Peyer's patch (tissue), 4 donors: ENCODE results near the gene RAB15.

Source experiments
- CTCF ChIP-seq, 6 experiments: fragments of 450-650 bp in 4 of 6; fragments of 200-600 bp in 2 of 6; sonication (generic) in 1 of 6; IDR thresholded peaks; one replicate each; pipeline ENCODE4 v1.5.1; 2017 to 2019; ENCODE audit warnings: antibody characterized with exemption in 6 of 6, mild to moderate bottlenecking in 3 of 6, moderate library complexity in 1 of 6
- POLR2A ChIP-seq, 2 donors: fragments of 450-650 bp; IDR thresholded peaks; one replicate each; pipeline ENCODE4 v1.5.1; 2017; ENCODE audit warnings: antibody characterized with exemption in 2 of 2, mild to moderate bottlenecking in 2 of 2, moderate library complexity in 2 of 2

GRCh38 chr14:64965356-64966000 is 6.7 kb downstream of the RAB15 start:
- TF ChIP-seq CTCF (IDR thresholded peaks at IDR 0.05) (no peak), POLR2A (IDR thresholded peaks at IDR 0.05) (no peak)
